Heart left ventricle (tissue), 16 donors: ENCODE data around the gene ABI1. TPM values are rescaled to one million over a fixed set of nuclear protein-coding genes. Genes with fewer than 3 reads are reported as not detected.

ENCODE experiments used
- ATAC-seq, 4 donors: fragments of 200-7000 bp; cut with Tn5 transposase; one replicate each; pipeline ENCODE4 v1.9.1; 2020 to 2022; ENCODE audit warnings: moderate library complexity in 4 of 4, mild to moderate bottlenecking in 3 of 4, moderate number of reproducible peaks in 1 of 4
- DNase-seq, 5 donors: peaks; one replicate each; pipeline ENCODE4 v3.0.0-alpha.2; 2020
- H3K27ac ChIP-seq, 12 donors: fragments of 200-600 bp; sonication (generic) in 4 of 12; one replicate each; pipeline versions ENCODE4 v1.5.0 to v1.8.0; 2016 to 2022; ENCODE audit warnings: mild to moderate bottlenecking in 2 of 12
- H3K27me3 ChIP-seq, 9 donors: fragments of 200-600 bp; sonication (generic) in 2 of 9; one replicate each; pipeline versions ENCODE4 v1.5.1 to v1.8.0; 2016 to 2022; ENCODE audit warnings: mild to moderate bottlenecking in 3 of 9
- H3K36me3 ChIP-seq, 9 donors: fragments of 200-600 bp; sonication (generic) in 2 of 9; one replicate each; pipeline versions ENCODE4 v1.5.0 to v1.8.0; 2018 to 2022; ENCODE audit warnings: mild to moderate bottlenecking in 2 of 9
- H3K4me1 ChIP-seq, 12 donors: fragments of 200-600 bp; sonication (generic) in 4 of 12; one replicate each; pipeline versions ENCODE4 v1.5.0 to v1.8.0; 2016 to 2022; ENCODE audit warnings: mild to moderate bottlenecking in 3 of 12
- H3K4me3 ChIP-seq, 12 donors: fragments of 200-600 bp; sonication (generic) in 4 of 12; one replicate each; pipeline versions ENCODE4 v1.5.0 to v1.8.0; 2017 to 2022; ENCODE audit warnings: mild to moderate bottlenecking in 9 of 12, moderate library complexity in 4 of 12
- H3K9me3 ChIP-seq, 12 donors: fragments of 200-600 bp; sonication (generic) in 4 of 12; one replicate each; pipeline versions ENCODE4 v1.5.0 to v1.8.0; 2016 to 2022; ENCODE audit warnings: mild to moderate bottlenecking in 1 of 12
- CTCF ChIP-seq, 12 donors: fragments of 200-600 bp; sonication (generic) in 4 of 12; IDR thresholded peaks; one replicate each; pipeline versions ENCODE4 v1.5.0 to v1.8.0; 2018 to 2022; ENCODE audit warnings: antibody characterized with exemption in 12 of 12, mild to moderate bottlenecking in 5 of 12
- POLR2A ChIP-seq, 2 donors: fragments of 450-650 bp; IDR thresholded peaks; one replicate each; pipeline ENCODE4 v1.6.1; 2017; ENCODE audit warnings: antibody characterized with exemption in 2 of 2, mild to moderate bottlenecking in 2 of 2, moderate library complexity in 2 of 2
- WGBS, 4 donors: extraction: QIAGEN DNeasy Blood & Tissue Kit in 2 of 4; methylation state at CpG; one replicate each; pipeline versions ENCODE4 v1.1.5 to v1.1.7; 2013 to 2018; 5-methylcytosine and 5-hydroxymethylcytosine counted together
- intact Hi-C, 10 donors: fragments of 100-400 bp; cut with DNase I; formaldehyde crosslinking; loops; one replicate each; pipeline versions ENCODE4 v1.11.1 to v1.14.2; 2022
- polyA plus RNA-seq, 2 donors: library from polyadenylated mRNA; stranded (reverse); fragments of 200-250 nt; gene quantifications; one replicate each; pipeline ENCODE4 v1.2.3, GENCODE V29; 2013
- total RNA-seq, 9 donors: library from RNA; depleted of rRNA in 2 of 9; stranded (reverse); fragments of >200 nt in 2 of 9; fragmentation: NEBNext Ultra II Directional in 3 of 9; extraction: Animal tissue kit (Norgen Biotek cat#: 25700) in 3 of 9; gene quantifications; one replicate each; pipeline versions ENCODE4 v1.1.0 to v1.2.4, GENCODE V29; 2016 to 2023
- donor health status: ischemic (EF 13 %, LVEDD 7.1; RV severe dilation, severe dysfunction).
- donor health status: healthy with polysubstance abuse.
- donor health status: DM: no; HTN: yes; CAD: no.
- donor health status: DM: no; HTN: no; CAD: no.
- donor health status: ischemic (EF 25% LVEDD 6.9; RV normal size, moderate dysfunction).
- donor health status: ischemic (EF 25% LVEDD 5.7; RV mildly dilated, moderate dysfunction).
- donor health status: healthy.
- donor health status: DM: yes; HTN: yes; CAD: no.
- donor health status: ischemic (EF 35%, LVEDD 5.7; RV mildly dilated, moderate dysfunction).
- donor health status: nonischemic (EF 11% LVEDD 7.7; RV severe dilation, severe dysfunction).
- donor health status: DM: yes; HTN: yes; CAD: no.
- donor health status: PGD.
- donor health status: ischemic (EF 29% LVEDD 5.4; RV normal size, mild dysfunction).
- donor health status: nonischemic (EF 23%, LVEDD 6.1; RV moderate dilation, normal function).

ABI1 gene
- total and polyA plus RNA-seq, 11 donors, result 8.5 to 50.0 (median 25.6) TPM

GRCh38 chr10:26715137-26715487 is 145.6 kb downstream of the ABI1 start:
- DNase-seq (no peak), ATAC-seq (no peak)
- H3K36me3 ChIP-seq, result peaks cover 0 to 65% (median 29%) of the 10 kb centered on the region in 9 donors
- no peaks in the 10 kb centered on the region for H3K9me3 ChIP-seq
- no peak overlapping the region for H3K4me3 ChIP-seq
- WGBS, 4 donors, result 94% methylated on average over 2 of the region's 2 CpGs
- H3K27ac ChIP-seq, result no peak overlapping the region
- intact Hi-C loops, result no loop called here
- no peaks in the 10 kb centered on the region for H3K27me3 ChIP-seq
- TF ChIP-seq POLR2A (IDR thresholded peaks at IDR 0.05) (no peak), CTCF (IDR thresholded peaks at IDR 0.05) (no peak)
- H3K4me1 ChIP-seq, result no peaks in the 10 kb centered on the region

DNA sequence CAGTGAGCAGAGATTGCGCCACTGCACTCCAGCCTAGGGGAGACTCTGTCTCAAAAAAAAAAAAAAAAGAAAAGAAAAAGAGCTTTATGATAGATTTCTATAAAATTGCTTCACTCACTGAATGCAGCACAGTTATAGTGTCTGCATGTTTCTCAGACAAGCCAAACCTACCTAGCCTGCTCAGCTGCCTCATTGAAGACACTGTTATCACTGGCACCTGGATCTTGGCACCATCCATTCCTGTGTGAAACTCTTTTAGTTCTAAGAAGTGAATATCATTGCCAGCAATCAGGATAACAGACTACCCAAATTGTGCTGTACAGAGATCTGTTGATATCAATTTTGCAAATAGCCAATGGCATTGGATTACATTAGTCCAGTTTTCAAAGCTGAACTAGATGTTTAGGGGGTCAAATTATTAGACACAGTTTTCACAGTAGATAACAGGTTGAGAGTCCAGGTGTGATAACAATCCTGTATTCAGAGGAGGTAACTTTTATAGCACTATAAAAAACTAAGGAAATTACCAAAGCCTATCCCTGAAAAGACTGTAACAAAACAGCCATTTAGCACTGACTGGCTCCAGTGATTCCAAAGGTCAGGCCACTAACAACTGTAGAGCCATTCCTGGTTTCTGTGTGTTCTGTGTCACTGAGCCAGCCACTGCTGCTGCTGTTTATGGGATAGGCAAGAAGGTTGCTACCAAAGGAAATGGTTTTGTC is 146.2 kb downstream of the ABI1 start:
- H3K27me3 ChIP-seq, result no peaks in the 10 kb centered on the region
- H3K36me3 ChIP-seq, result peaks cover 0 to 69% (median 29%) of the 10 kb centered on the region in 9 donors
- TF ChIP-seq CTCF (IDR thresholded peaks at IDR 0.05), result no peak
- TF ChIP-seq POLR2A (IDR thresholded peaks at IDR 0.05), result no peak
- no peak for DNase-seq
- 91 to 100% (median 97%) methylated on average over 1 of the region's 1 CpG for WGBS, 4 donors
- H3K9me3 ChIP-seq, result no peaks in the 10 kb centered on the region
- ATAC-seq, result no peak
- no peak overlapping the region for H3K27ac ChIP-seq
- H3K4me3 ChIP-seq, result no peak overlapping the region
- no peaks in the 10 kb centered on the region for H3K4me1 ChIP-seq
- intact Hi-C loops, result no loop called here

DNA sequence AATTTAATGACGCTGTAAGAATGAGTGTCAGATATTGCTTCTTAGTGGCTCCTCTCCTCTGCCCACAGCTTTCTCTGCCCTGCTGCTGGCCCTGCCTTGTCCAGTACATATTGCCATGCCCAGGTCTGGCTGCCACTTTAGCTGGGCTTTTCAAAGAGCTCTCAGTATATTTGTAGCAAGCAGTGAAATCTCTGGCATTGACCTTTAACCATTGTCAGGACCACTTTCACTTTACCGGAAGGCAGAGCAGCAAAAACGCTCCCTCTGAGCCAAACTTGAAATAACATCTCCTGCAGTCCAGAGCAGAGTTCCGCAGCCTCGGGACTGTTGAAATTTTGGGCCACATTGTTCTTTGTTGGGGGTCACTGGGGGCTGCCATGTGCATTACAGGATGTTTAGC is 149.4 kb downstream of the ABI1 start:
- Histone ChIP-seq H3K36me3 (peaks cover 0 to 87% (median 36%) of the 10 kb centered on the region in 9 donors), H3K9me3 (no peaks in the 10 kb centered on the region), H3K4me3 (no peak overlapping the region), H3K27me3 (no peaks in the 10 kb centered on the region), H3K4me1 (peaks cover 0 to 3% (median 0%) of the 10 kb centered on the region in 12 donors), H3K27ac (no peak overlapping the region)
- no peak for DNase-seq
- WGBS, 4 donors, result 90 to 97% (median 93%) methylated on average over 5 of the region's 5 CpGs
- no peak for ATAC-seq
- TF ChIP-seq POLR2A (IDR thresholded peaks at IDR 0.05) (no peak), CTCF (IDR thresholded peaks at IDR 0.05) (no peak)
- intact Hi-C loops, result no loop called here

DNA sequence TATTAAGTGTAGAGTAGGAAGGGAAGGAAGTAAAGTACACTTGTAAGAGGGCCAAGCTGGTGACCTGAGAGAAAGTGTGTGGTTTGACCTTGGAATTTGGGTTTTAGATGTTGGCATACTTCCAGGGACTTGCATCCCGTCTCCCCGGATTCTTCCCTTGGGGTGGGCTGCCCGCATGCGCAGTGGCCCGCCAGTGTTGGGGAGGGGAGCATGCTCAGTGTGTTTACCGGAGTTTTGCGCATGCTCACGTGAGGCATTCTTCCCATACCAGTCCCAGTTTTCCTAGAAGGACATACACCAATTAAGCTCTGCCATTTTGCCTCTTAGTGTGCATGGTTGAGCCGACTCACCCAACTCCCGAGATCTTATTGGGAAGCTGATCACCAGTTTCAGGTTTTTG is 153.8 kb downstream of the ABI1 start:
- Histone ChIP-seq H3K36me3 (peaks cover 0 to 68% (median 49%) of the 10 kb centered on the region in 9 donors), H3K9me3 (no peaks in the 10 kb centered on the region), H3K4me3 (no peak overlapping the region), H3K27me3 (no peaks in the 10 kb centered on the region), H3K27ac (no peak overlapping the region), H3K4me1 (peaks cover 0 to 9% (median 0%) of the 10 kb centered on the region in 12 donors)
- DNase-seq (no peak), ATAC-seq (no peak)
- WGBS, 4 donors, result 88 to 95% (median 92%) methylated on average over 10 of the region's 10 CpGs
- intact Hi-C loops, result no loop called here
- TF ChIP-seq POLR2A (IDR thresholded peaks at IDR 0.05) (no peak), CTCF (IDR thresholded peaks at IDR 0.05) (no peak)
